GM23338 (cell line): ENCODE results near the gene FAP. TPM values are rescaled to one million over a fixed set of nuclear protein-coding genes. Genes with fewer than 3 reads are reported as not detected.

Source experiments
- ATAC-seq: fragments of 200-7000 bp; cut with Tn5 transposase; 3 replicates; pipeline ENCODE4 v1.9.1; 2020
- DNase-seq: peaks from one replicate; pipeline ENCODE4 v3.0.0-alpha.2; 2015; ENCODE audit warnings: low spot score
- H2AFZ ChIP-seq: fragments of 200-600 bp; sonication (generic); 2 replicates; pipeline ENCODE4 v1.8.0; 2016; ENCODE audit warnings: antibody characterized with exemption, mild to moderate bottlenecking, moderate library complexity
- H3F3A ChIP-seq: fragments of 200-600 bp; sonication (generic); replicated peaks from 2 replicates; pipeline ENCODE4 v1.8.0; 2017; ENCODE audit warnings: antibody characterized with exemption, mixed run types, low read depth
- H3K27ac ChIP-seq: fragments of 200-600 bp; sonication (generic); 2 replicates; pipeline ENCODE4 v1.6.1; 2016; ENCODE audit warnings: low read depth
- H3K27me3 ChIP-seq: fragments of 200-600 bp; sonication (generic); 2 replicates; pipeline ENCODE4 v1.8.0; 2016; ENCODE audit warnings: mild to moderate bottlenecking, mixed run types, moderate library complexity; ENCODE audit not compliant: insufficient read depth
- H3K36me3 ChIP-seq: fragments of 200-600 bp; sonication (generic); 2 replicates; pipeline ENCODE4 v1.8.0; 2016; ENCODE audit warnings: mild to moderate bottlenecking; ENCODE audit not compliant: insufficient read depth
- H3K4me1 ChIP-seq: fragments of 200-600 bp; sonication (generic); 2 replicates; pipeline ENCODE4 v1.8.0; 2016; ENCODE audit warnings: mild to moderate bottlenecking, moderate library complexity; ENCODE audit not compliant: insufficient read depth
- H3K4me2 ChIP-seq: fragments of 200-600 bp; sonication (generic); 2 replicates; pipeline ENCODE4 v1.7.1; 2017; ENCODE audit warnings: mixed run types
- H3K4me3 ChIP-seq: fragments of 200-600 bp; sonication (generic); 2 replicates; pipeline ENCODE4 v1.6.1; 2016; ENCODE audit warnings: mixed run types
- H3K79me2 ChIP-seq: fragments of 200-600 bp; sonication (generic); replicated peaks from 2 replicates; pipeline ENCODE4 v1.8.0; 2017; ENCODE audit warnings: mild to moderate bottlenecking; ENCODE audit not compliant: insufficient read depth
- H3K9me2 ChIP-seq: fragments of 200-600 bp; sonication (generic); 2 replicates; pipeline ENCODE4 v1.8.0; 2017; ENCODE audit not compliant: insufficient read depth
- H4K20me1 ChIP-seq: fragments of 200-600 bp; sonication (generic); replicated peaks from 2 replicates; pipeline ENCODE4 v1.8.0; 2017; ENCODE audit warnings: mild to moderate bottlenecking; ENCODE audit not compliant: insufficient read depth
- H3K27ac Mint-ChIP-seq: 2 replicates; pipeline ENCODE4 v1.8.0; 2020; ENCODE audit warnings: inconsistent platforms, mild to moderate bottlenecking, moderate library complexity, mixed read lengths
- H3K27me3 Mint-ChIP-seq: 3 replicates; pipeline ENCODE4 v1.8.0; 2022; ENCODE audit warnings: low read depth, mild to moderate bottlenecking, moderate library complexity, mixed read lengths, inconsistent platforms; ENCODE audit not compliant: insufficient read depth, poor library complexity
- H3K36me3 Mint-ChIP-seq: 3 replicates; pipeline ENCODE4 v1.8.0; 2021; ENCODE audit warnings: low read depth, mild to moderate bottlenecking, inconsistent platforms, moderate library complexity, mixed read lengths
- H3K4me1 Mint-ChIP-seq: 3 replicates; pipeline ENCODE4 v1.8.0; 2020; ENCODE audit warnings: mild to moderate bottlenecking, inconsistent platforms, mixed read lengths
- H3K4me3 Mint-ChIP-seq: 3 replicates; pipeline ENCODE4 v1.8.0; 2021; ENCODE audit warnings: moderate library complexity, mild to moderate bottlenecking, inconsistent platforms, mixed read lengths
- H3K9me3 Mint-ChIP-seq: 3 replicates; pipeline ENCODE4 v1.8.0; 2020; ENCODE audit warnings: moderate library complexity, mild to moderate bottlenecking, inconsistent platforms, mixed read lengths
- CREB1 ChIP-seq: fragments of 250-450 bp; sonication (Bioruptor Pico); IDR thresholded peaks from 2 replicates; pipeline ENCODE4 v1.5.0; 2020; ENCODE audit warnings: low read depth, mild to moderate bottlenecking, moderate library complexity
- EZH2 ChIP-seq: fragments of 200-600 bp; sonication (generic); IDR thresholded peaks from one replicate; pipeline ENCODE4 v1.8.0; 2017; ENCODE audit warnings: antibody characterized with exemption, mild to moderate bottlenecking, low read depth; ENCODE audit not compliant: unreplicated experiment
- EZH2phosphoT487 ChIP-seq: fragments of 200-600 bp; sonication (generic); IDR thresholded peaks from one replicate; pipeline ENCODE4 v1.8.1; 2018; ENCODE audit warnings: antibody characterized with exemption; ENCODE audit not compliant: unreplicated experiment
- JUNB ChIP-seq: IDR thresholded peaks from one replicate; pipeline ENCODE4 v1.6.1; 2016; ENCODE audit warnings: antibody characterized with exemption; ENCODE audit not compliant: unreplicated experiment
- NANOG ChIP-seq: IDR thresholded peaks from 2 replicates; pipeline ENCODE4 v1.6.1; 2016; ENCODE audit warnings: antibody characterized with exemption, borderline replicate concordance
- POLR2AphosphoS5 ChIP-seq: IDR thresholded peaks from 2 replicates; pipeline ENCODE4 v1.6.1; 2016; ENCODE audit warnings: antibody characterized with exemption, low read depth
- STAT1 ChIP-seq: IDR thresholded peaks from one replicate; pipeline ENCODE4 v1.6.1; 2016; ENCODE audit warnings: antibody characterized with exemption; ENCODE audit not compliant: unreplicated experiment
- ZNF114 ChIP-seq: fragments of 250-450 bp; sonication (Bioruptor Pico); IDR thresholded peaks from 2 replicates; pipeline ENCODE4 v1.5.0; 2020; ENCODE audit warnings: mild to moderate bottlenecking, moderate library complexity
- ZNF331 ChIP-seq: fragments of 250-450 bp; sonication (Bioruptor Pico); IDR thresholded peaks from 2 replicates; pipeline ENCODE4 v1.5.0; 2020; ENCODE audit warnings: low read depth, mild to moderate bottlenecking, moderate library complexity
- polyA plus RNA-seq: library from polyadenylated mRNA; unstranded; fragments of >200 nt; fragmentation: Nextera tagmentation; extraction: Ambion mirVana; gene quantifications from 2 replicates; pipeline ENCODE4 v1.2.1, GENCODE V29; 2016
- total RNA-seq: library from RNA; depleted of rRNA; stranded (reverse); fragments of >200 nt; shearing (Covaris generic); gene quantifications from 2 replicates; pipeline ENCODE4 v1.2.3, GENCODE V29; 2014
- TF ChIP-seq, protein P1 (sequence below): IDR thresholded peaks from 2 replicates; pipeline ENCODE4 v1.6.1; 2016; ENCODE audit warnings: antibody characterized with exemption
- TF ChIP-seq, protein P2 (sequence below), 2 experiments: fragments of 200-600 bp in 1 of 2; sonication (generic) in 1 of 2; conservative IDR thresholded peaks; 2 replicates each; pipeline versions ENCODE4 v1.5.1 to v1.6.1; 2016 to 2017; ENCODE audit warnings: antibody characterized with exemption in 2 of 2, low read depth in 2 of 2, mild to moderate bottlenecking in 2 of 2, moderate library complexity in 1 of 2
- TF ChIP-seq, protein P3 (sequence below): IDR thresholded peaks from one replicate; pipeline ENCODE4 v1.6.1; 2018; ENCODE audit warnings: antibody characterized with exemption; ENCODE audit not compliant: unreplicated experiment
- TF ChIP-seq, protein P4 (sequence below): fragments of 250-450 bp; sonication (Bioruptor Pico); IDR thresholded peaks from 2 replicates; pipeline ENCODE4 v1.5.0; 2020; ENCODE audit warnings: mild to moderate bottlenecking, moderate library complexity

The FAP gene
- total and polyA plus RNA-seq, 2 experiments from 2014 or later, result not detected

DNA sequence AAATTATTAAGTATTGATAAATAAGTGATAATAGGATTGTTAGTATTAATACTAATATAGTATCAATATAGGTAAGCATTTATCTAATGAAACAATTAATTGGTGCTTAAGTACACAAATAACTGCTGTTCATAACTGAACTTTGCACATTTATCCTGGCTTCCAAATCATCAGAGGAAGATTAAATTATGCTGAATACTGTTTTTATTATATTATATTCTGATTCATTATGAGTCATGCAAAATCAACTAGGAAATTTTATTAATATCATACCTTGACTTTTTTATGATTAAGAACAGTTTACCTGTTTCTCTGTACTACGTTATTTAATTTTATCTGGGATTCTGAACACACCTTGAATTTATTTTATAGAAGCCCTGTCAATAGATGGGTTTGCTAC, 42.6 kb downstream of the FAP start:
- Mint-ChIP-seq H3K9me3 (no peaks in the 10 kb centered on the region), H3K27ac (no peak overlapping the region), H3K27me3 (no peaks in the 10 kb centered on the region), H3K4me3 (no peak overlapping the region), H3K4me1 (peaks cover 7% of the 10 kb centered on the region; the same call in 2 of the 3 replicates), H3K36me3 (no peaks in the 10 kb centered on the region)
- no peaks in the 10 kb centered on the region for H3K79me2 ChIP-seq
- H3K4me2 ChIP-seq, result no peak overlapping the region
- H4K20me1 ChIP-seq, result no peaks in the 10 kb centered on the region
- DNase-seq (no peak), ATAC-seq (no peak)
- H3K27ac ChIP-seq, result no peak overlapping the region
- H3K27me3 ChIP-seq, result no peaks in the 10 kb centered on the region
- H3K4me3 ChIP-seq, result no peak overlapping the region
- no peaks in the 10 kb centered on the region for H3K36me3 ChIP-seq
- H3K4me1 ChIP-seq, result no peaks in the 10 kb centered on the region
- H2AFZ ChIP-seq, result no peak overlapping the region
- no peaks in the 10 kb centered on the region for H3F3A ChIP-seq
- H3K9me2 ChIP-seq, result no peaks in the 10 kb centered on the region
- TF ChIP-seq, protein P1, sequence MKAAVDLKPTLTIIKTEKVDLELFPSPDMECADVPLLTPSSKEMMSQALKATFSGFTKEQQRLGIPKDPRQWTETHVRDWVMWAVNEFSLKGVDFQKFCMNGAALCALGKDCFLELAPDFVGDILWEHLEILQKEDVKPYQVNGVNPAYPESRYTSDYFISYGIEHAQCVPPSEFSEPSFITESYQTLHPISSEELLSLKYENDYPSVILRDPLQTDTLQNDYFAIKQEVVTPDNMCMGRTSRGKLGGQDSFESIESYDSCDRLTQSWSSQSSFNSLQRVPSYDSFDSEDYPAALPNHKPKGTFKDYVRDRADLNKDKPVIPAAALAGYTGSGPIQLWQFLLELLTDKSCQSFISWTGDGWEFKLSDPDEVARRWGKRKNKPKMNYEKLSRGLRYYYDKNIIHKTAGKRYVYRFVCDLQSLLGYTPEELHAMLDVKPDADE, result no peak
- TF ChIP-seq POLR2AphosphoS5, result no peak
- no peak for TF ChIP-seq EZH2
- TF ChIP-seq, protein P2, sequence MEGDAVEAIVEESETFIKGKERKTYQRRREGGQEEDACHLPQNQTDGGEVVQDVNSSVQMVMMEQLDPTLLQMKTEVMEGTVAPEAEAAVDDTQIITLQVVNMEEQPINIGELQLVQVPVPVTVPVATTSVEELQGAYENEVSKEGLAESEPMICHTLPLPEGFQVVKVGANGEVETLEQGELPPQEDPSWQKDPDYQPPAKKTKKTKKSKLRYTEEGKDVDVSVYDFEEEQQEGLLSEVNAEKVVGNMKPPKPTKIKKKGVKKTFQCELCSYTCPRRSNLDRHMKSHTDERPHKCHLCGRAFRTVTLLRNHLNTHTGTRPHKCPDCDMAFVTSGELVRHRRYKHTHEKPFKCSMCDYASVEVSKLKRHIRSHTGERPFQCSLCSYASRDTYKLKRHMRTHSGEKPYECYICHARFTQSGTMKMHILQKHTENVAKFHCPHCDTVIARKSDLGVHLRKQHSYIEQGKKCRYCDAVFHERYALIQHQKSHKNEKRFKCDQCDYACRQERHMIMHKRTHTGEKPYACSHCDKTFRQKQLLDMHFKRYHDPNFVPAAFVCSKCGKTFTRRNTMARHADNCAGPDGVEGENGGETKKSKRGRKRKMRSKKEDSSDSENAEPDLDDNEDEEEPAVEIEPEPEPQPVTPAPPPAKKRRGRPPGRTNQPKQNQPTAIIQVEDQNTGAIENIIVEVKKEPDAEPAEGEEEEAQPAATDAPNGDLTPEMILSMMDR (conservative IDR thresholded peaks at IDR 0.05; ENCODE audit: low read depth in 2 of 2), result no peak
- TF ChIP-seq ZNF331 (CRISPR knock-in tag), result no peak
- no peak for TF ChIP-seq JUNB
- TF ChIP-seq CREB1 (CRISPR knock-in tag), result no peak
- TF ChIP-seq STAT1, result no peak
- no peak for TF ChIP-seq EZH2phosphoT487
- TF ChIP-seq NANOG, result no peak
- TF ChIP-seq ZNF114 (CRISPR knock-in tag), result no peak
- TF ChIP-seq, protein P3, sequence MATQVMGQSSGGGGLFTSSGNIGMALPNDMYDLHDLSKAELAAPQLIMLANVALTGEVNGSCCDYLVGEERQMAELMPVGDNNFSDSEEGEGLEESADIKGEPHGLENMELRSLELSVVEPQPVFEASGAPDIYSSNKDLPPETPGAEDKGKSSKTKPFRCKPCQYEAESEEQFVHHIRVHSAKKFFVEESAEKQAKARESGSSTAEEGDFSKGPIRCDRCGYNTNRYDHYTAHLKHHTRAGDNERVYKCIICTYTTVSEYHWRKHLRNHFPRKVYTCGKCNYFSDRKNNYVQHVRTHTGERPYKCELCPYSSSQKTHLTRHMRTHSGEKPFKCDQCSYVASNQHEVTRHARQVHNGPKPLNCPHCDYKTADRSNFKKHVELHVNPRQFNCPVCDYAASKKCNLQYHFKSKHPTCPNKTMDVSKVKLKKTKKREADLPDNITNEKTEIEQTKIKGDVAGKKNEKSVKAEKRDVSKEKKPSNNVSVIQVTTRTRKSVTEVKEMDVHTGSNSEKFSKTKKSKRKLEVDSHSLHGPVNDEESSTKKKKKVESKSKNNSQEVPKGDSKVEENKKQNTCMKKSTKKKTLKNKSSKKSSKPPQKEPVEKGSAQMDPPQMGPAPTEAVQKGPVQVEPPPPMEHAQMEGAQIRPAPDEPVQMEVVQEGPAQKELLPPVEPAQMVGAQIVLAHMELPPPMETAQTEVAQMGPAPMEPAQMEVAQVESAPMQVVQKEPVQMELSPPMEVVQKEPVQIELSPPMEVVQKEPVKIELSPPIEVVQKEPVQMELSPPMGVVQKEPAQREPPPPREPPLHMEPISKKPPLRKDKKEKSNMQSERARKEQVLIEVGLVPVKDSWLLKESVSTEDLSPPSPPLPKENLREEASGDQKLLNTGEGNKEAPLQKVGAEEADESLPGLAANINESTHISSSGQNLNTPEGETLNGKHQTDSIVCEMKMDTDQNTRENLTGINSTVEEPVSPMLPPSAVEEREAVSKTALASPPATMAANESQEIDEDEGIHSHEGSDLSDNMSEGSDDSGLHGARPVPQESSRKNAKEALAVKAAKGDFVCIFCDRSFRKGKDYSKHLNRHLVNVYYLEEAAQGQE, result no peak
- TF ChIP-seq, protein P4, sequence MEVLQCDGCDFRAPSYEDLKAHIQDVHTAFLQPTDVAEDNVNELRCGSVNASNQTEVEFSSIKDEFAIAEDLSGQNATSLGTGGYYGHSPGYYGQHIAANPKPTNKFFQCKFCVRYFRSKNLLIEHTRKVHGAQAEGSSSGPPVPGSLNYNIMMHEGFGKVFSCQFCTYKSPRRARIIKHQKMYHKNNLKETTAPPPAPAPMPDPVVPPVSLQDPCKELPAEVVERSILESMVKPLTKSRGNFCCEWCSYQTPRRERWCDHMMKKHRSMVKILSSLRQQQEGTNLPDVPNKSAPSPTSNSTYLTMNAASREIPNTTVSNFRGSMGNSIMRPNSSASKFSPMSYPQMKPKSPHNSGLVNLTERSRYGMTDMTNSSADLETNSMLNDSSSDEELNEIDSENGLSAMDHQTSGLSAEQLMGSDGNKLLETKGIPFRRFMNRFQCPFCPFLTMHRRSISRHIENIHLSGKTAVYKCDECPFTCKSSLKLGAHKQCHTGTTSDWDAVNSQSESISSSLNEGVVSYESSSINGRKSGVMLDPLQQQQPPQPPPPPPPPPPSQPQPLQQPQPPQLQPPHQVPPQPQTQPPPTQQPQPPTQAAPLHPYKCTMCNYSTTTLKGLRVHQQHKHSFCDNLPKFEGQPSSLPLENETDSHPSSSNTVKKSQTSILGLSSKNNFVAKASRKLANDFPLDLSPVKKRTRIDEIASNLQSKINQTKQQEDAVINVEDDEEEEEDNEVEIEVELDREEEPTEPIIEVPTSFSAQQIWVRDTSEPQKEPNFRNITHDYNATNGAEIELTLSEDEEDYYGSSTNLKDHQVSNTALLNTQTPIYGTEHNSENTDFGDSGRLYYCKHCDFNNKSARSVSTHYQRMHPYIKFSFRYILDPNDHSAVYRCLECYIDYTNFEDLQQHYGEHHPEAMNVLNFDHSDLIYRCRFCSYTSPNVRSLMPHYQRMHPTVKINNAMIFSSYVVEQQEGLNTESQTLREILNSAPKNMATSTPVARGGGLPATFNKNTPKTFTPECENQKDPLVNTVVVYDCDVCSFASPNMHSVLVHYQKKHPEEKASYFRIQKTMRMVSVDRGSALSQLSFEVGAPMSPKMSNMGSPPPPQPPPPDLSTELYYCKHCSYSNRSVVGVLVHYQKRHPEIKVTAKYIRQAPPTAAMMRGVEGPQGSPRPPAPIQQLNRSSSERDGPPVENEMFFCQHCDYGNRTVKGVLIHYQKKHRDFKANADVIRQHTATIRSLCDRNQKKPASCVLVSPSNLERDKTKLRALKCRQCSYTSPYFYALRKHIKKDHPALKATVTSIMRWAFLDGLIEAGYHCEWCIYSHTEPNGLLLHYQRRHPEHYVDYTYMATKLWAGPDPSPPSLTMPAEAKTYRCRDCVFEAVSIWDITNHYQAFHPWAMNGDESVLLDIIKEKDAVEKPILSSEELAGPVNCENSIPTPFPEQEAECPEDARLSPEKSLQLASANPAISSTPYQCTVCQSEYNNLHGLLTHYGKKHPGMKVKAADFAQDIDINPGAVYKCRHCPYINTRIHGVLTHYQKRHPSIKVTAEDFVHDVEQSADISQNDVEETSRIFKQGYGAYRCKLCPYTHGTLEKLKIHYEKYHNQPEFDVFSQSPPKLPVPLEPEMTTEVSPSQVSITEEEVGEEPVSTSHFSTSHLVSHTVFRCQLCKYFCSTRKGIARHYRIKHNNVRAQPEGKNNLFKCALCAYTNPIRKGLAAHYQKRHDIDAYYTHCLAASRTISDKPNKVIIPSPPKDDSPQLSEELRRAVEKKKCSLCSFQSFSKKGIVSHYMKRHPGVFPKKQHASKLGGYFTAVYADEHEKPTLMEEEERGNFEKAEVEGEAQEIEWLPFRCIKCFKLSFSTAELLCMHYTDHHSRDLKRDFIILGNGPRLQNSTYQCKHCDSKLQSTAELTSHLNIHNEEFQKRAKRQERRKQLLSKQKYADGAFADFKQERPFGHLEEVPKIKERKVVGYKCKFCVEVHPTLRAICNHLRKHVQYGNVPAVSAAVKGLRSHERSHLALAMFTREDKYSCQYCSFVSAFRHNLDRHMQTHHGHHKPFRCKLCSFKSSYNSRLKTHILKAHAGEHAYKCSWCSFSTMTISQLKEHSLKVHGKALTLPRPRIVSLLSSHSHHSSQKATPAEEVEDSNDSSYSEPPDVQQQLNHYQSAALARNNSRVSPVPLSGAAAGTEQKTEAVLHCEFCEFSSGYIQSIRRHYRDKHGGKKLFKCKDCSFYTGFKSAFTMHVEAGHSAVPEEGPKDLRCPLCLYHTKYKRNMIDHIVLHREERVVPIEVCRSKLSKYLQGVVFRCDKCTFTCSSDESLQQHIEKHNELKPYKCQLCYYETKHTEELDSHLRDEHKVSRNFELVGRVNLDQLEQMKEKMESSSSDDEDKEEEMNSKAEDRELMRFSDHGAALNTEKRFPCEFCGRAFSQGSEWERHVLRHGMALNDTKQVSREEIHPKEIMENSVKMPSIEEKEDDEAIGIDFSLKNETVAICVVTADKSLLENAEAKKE, result no peak
